Stimulated activated CD4-positive, alpha-beta T cell treated with anti-CD3 and anti-CD28 coated beads, Interleukin-1b, Interleukin-23, amount 100 ng/mL, for 1 hour (primary cell): Measurements from ENCODE around the gene PRMT7.

ENCODE experiments used
- DNase-seq, 2 donors: peaks; one replicate each; pipeline ENCODE4 v3.0.0-alpha.2; 2020; ENCODE audit warnings: low read depth in 2 of 2

PRMT7 gene, protein sequence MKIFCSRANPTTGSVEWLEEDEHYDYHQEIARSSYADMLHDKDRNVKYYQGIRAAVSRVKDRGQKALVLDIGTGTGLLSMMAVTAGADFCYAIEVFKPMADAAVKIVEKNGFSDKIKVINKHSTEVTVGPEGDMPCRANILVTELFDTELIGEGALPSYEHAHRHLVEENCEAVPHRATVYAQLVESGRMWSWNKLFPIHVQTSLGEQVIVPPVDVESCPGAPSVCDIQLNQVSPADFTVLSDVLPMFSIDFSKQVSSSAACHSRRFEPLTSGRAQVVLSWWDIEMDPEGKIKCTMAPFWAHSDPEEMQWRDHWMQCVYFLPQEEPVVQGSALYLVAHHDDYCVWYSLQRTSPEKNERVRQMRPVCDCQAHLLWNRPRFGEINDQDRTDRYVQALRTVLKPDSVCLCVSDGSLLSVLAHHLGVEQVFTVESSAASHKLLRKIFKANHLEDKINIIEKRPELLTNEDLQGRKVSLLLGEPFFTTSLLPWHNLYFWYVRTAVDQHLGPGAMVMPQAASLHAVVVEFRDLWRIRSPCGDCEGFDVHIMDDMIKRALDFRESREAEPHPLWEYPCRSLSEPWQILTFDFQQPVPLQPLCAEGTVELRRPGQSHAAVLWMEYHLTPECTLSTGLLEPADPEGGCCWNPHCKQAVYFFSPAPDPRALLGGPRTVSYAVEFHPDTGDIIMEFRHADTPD

DNA sequence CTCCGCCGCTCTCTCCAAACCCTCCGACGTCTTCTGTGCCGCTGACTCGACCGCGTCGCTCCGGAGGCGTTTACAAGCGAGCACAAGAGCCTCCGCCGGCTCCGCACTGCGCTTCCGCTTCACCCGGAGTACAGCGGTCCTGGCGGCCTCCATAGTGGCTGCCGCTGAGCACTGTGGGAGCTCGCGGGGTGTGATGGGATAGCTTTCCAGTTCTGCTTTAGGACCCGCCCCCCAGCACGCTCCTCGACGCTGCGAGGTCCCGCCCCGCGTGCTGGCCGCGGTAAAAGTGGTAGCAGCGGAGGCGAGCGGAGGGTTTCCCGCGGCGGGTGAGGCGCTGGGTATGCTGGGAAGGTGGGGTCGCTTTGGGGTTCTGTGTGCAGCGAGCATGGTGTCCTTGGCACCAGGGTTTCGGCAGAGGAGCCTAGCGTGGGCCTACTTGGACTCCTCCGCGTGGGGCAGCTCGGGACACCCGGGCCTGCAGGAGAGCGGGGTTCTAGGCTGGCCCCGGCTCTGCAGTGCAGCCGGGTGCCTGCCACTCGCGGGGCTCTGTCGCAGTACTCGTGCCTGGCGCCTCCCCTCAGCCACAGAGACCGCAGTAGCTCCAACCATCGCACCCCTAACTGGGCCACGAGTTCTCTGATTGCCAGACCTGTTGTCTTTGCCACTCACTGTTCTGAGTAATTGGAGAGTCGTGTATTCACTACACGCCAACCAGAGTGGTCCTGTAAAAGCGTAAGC, at the start of gene PRMT7, which contains the start of gene SLC7A6OS:
TSS of gene PRMT7 (plus strand) at position 246 of the 738 bp plus-strand sequence. CDS start 4,961 bp downstream, outside the sequence.
TSS of gene SLC7A6OS (minus strand) at position 173 of the 738 bp plus-strand sequence. CDS start at position 153, 20 bp downstream.
- DNase-seq: peak; percentile 75 to 79

DNA sequence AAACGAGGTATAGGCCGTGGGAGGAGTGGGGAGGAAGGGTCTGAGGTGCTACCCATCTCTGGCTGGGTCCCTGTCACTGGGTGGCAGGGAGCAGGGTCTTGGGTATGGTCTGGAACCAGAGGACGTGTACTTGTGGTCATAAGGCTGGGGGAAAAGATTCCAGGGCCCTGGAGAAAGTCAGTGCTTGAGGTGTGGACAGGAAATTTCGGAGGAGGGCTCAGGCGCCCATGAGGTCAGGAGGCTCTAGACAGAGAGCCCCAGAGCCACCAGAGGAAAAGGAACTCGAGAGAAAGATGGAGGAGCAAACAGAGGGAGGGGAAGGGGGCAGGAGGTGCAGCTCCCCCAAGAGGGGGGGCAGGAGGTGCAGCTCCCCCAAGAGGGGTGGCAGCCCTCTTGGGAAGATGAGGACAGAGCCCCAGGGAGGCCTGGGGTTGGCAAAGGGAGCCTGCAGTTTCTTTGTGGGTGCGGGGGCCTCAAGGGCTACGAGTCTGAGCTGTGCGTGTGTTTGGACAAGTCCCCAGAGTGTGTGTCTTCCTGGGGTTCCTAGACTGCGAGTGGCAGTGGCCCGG, 47.2 kb upstream of the PRMT7 start:
- DNase-seq: no peak

- peak; percentile 57 to 73 for DNase-seq
Measured at GRCh38 chr16:68264128-68265077, 46.4 kb upstream of the PRMT7 start, which contains the start of gene SLC7A6. SLC7A6 (plus strand) TSS chr16:68264526; CDS start chr16:68274727, 10,201 bp downstream.

GRCh38 chr16:68265078-68265920, 45.5 kb upstream of the PRMT7 start:
- no peak for DNase-seq

- no peak for DNase-seq
Measured at GRCh38 chr16:68267612-68268405, 43.0 kb upstream of the PRMT7 start.

- DNase-seq: no peak
Measured at GRCh38 chr16:68269793-68270192, 41.0 kb upstream of the PRMT7 start.

DNA sequence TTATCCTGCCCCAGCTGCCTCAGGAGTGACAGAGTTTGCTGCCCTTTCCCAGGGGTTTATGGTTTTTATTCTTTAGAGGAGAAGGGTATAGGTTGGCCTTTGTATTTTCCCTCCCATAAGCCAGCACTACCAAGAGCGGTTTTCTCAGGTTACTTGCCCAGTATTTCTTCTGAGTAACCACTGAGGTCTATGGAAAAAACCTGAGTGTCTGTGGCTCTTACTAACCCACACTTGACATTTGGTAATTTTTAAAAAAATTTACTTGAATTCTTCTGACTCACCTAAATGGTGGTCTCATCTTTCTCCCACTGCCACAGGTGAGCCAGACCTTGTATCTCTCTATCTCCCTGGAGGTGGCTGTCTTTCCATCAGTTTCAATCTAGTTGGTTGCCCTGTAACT, 40.5 kb upstream of the PRMT7 start:
- no peak for DNase-seq

GRCh38 chr16:68272507-68273209, 38.2 kb upstream of the PRMT7 start:
- peak in 1 of 2 donors; percentile 29 for DNase-seq

GRCh38 chr16:68273459-68273858, 37.4 kb upstream of the PRMT7 start:
- no peak for DNase-seq

GRCh38 chr16:68273896-68274295, 36.9 kb upstream of the PRMT7 start:
- DNase-seq: no peak

DNA sequence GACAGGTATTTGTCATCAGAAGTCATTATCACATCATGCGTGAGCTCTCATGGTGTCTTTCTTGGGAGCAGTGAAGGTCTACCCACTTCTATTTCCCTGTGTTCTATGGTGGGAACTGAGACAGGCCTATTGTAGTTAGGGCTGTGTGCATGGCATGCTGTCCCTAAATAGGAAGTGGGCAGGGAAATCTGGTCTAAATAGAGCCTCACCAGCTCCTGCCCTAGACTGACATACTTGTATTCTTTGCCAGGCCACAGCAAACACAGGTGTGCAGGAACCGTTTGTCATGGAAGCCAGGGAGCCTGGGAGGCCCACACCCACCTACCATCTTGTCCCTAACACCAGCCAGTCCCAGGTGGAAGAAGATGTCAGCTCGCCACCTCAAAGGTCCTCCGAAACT, 36.4 kb upstream of the PRMT7 start:
- no peak for DNase-seq

GRCh38 chr16:68275611-68276191, 35.1 kb upstream of the PRMT7 start:
- DNase-seq: no peak

DNA sequence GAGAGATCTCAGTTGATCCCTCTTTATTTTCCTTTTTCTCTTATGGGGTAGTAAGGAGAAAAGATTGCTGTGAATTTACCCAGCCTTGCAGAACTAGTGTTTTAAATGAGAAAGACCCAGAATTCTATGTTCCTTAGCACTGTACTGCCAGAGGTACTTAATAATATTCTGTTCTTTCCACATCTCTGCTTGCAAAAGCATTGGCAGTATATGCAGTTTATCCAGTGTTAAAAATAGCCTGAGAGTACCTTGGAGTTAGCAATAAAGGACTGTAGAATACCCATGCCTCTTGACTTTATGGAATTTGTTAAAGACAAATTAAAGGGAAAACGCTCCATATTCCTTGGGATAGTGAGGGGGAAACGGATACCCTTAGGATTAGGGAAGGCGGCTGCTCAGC, 34.6 kb upstream of the PRMT7 start:
- no peak for DNase-seq

DNA sequence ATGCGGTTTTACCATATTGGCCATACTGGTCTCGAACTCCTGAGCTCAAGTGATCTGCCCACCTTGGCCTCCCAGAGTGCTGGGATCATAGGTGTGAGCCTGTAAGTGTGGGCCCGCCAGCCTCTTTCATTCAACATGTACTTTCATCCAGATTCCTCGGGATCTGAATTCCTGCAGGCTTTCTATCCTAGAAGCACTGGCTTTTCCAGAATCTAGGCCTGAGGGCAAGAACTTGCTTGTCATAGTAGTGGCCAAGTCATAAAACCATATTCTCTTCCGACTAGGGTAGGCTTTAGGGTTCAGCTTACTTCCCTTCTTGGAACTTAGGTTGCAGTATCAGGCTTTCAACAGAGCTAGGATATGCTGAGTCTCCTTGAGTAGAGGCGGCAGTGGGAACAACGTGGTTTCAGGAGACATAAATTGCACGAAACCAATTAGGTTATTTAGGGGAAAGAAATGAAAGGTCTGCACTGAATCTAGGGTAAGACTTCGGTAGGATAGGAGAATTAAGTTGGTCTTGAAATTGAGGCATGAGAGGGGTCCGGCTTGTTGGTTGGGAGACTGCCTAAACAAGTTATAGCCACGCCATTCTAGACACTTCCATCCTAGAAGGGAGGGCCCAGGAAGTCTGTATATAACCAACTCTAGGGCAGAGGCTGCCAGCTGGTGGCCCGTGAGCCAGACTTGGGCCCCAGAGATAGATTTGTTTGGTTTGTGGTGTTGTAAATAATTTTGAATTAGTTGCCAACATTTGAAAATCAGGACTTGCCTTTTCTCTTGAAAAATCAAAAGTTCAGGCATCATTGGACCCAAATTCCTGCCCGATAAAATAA, 30.9 kb upstream of the PRMT7 start:
- no peak for DNase-seq

GRCh38 chr16:68281368-68282063, 29.3 kb upstream of the PRMT7 start:
- no peak for DNase-seq

DNA sequence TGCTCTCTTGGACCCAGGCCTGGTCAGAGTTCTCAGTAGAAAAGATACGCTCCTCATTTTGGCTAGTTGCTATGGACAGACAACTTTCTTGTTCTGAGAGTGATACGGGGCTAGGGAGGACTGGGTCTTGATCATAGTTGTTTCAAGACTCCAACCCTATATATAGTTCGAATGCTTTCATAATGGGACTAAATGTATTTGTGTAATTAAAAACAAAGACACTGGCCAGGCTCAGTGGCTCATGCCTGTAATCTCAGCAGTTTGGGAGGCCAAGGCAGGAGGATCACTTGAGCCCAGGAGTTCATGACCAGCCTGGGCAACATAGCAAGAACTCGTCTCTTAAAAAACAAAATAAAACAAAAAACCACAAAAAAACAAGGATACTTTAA, 28.8 kb upstream of the PRMT7 start:
- DNase-seq: no peak
